Smooth muscle cell (in vitro differentiated cells): ENCODE results near the gene HOXA5. TPM values are rescaled to one million over a fixed set of nuclear protein-coding genes. Genes with fewer than 3 reads are reported as not detected.

Experiments
- DNase-seq: peaks from one replicate; lab custom pipeline; 2025; ENCODE audit not compliant: unreplicated experiment; lab: John Stamatoyannopoulos, UW
- H2AFZ ChIP-seq: fragments of 200-600 bp; sonication (generic); 2 replicates; pipeline ENCODE4 v1.6.0; 2016; ENCODE audit warnings: antibody characterized with exemption, low read depth, mild to moderate bottlenecking
- H3F3A ChIP-seq: fragments of 200-600 bp; sonication (generic); 2 replicates; pipeline ENCODE4 v1.6.0; 2017; ENCODE audit warnings: antibody characterized with exemption, low read depth
- H3K27ac ChIP-seq: fragments of 200-600 bp; sonication (generic); 2 replicates; pipeline ENCODE4 v1.5.1; 2016; ENCODE audit warnings: low read depth, mild to moderate bottlenecking
- H3K27me3 ChIP-seq: fragments of 200-600 bp; sonication (generic); 2 replicates; pipeline ENCODE4 v1.6.1; 2016; ENCODE audit warnings: low read depth, mild to moderate bottlenecking
- H3K36me3 ChIP-seq: fragments of 200-600 bp; sonication (generic); 2 replicates; pipeline ENCODE4 v1.5.1; 2016; ENCODE audit warnings: low read depth
- H3K4me1 ChIP-seq: fragments of 200-600 bp; sonication (generic); 2 replicates; pipeline ENCODE4 v1.5.1; 2016; ENCODE audit warnings: low read depth
- H3K4me2 ChIP-seq: fragments of 200-600 bp; sonication (generic); 2 replicates; pipeline ENCODE4 v1.6.0; 2016; ENCODE audit warnings: mild to moderate bottlenecking
- H3K4me3 ChIP-seq: fragments of 200-600 bp; sonication (generic); 2 replicates; pipeline ENCODE4 v1.5.1; 2016; ENCODE audit warnings: mild to moderate bottlenecking
- H3K79me2 ChIP-seq: fragments of 200-600 bp; sonication (generic); 2 replicates; pipeline ENCODE4 v1.6.0; 2016; ENCODE audit warnings: low read depth, mild to moderate bottlenecking
- H3K9ac ChIP-seq: fragments of 200-600 bp; sonication (generic); 2 replicates; pipeline ENCODE4 v1.6.0; 2016; ENCODE audit warnings: low read depth
- H3K9me3 ChIP-seq: fragments of 200-600 bp; sonication (generic); replicated peaks from 2 replicates; pipeline ENCODE4 v1.5.1; 2016; ENCODE audit warnings: low read depth
- H4K20me1 ChIP-seq: fragments of 200-600 bp; sonication (generic); 2 replicates; pipeline ENCODE4 v1.6.0; 2016; ENCODE audit warnings: low read depth
- WGBS: methylation state at CpG from one replicate; pipeline ENCODE4 v1.1.7; 2016; ENCODE audit warnings: low lambda C conversion rate; 5-methylcytosine and 5-hydroxymethylcytosine counted together
- polyA plus RNA-seq: library from polyadenylated mRNA; unstranded; fragments of >200 nt; fragmentation: Nextera tagmentation; extraction: Ambion mirVana; gene quantifications from 2 replicates; pipeline ENCODE4 v1.2.1, GENCODE V29; 2016
- total RNA-seq: library from RNA; depleted of rRNA; stranded (reverse); fragments of >200 nt; gene quantifications from 2 replicates; pipeline ENCODE4 v1.2.3, GENCODE V29; 2014
- TF ChIP-seq, protein P1 (sequence below): fragments of 200-600 bp; sonication (generic); IDR thresholded peaks from 2 replicates; pipeline ENCODE4 v1.5.1; 2017; ENCODE audit warnings: borderline replicate concordance, mild to moderate bottlenecking, antibody characterized with exemption; ENCODE audit not compliant: insufficient read depth, poor library complexity, severe bottlenecking

The HOXA5 gene
- total and polyA plus RNA-seq, 2 experiments from 2014 or later = 0.98 to 2.1 TPM

DNA sequence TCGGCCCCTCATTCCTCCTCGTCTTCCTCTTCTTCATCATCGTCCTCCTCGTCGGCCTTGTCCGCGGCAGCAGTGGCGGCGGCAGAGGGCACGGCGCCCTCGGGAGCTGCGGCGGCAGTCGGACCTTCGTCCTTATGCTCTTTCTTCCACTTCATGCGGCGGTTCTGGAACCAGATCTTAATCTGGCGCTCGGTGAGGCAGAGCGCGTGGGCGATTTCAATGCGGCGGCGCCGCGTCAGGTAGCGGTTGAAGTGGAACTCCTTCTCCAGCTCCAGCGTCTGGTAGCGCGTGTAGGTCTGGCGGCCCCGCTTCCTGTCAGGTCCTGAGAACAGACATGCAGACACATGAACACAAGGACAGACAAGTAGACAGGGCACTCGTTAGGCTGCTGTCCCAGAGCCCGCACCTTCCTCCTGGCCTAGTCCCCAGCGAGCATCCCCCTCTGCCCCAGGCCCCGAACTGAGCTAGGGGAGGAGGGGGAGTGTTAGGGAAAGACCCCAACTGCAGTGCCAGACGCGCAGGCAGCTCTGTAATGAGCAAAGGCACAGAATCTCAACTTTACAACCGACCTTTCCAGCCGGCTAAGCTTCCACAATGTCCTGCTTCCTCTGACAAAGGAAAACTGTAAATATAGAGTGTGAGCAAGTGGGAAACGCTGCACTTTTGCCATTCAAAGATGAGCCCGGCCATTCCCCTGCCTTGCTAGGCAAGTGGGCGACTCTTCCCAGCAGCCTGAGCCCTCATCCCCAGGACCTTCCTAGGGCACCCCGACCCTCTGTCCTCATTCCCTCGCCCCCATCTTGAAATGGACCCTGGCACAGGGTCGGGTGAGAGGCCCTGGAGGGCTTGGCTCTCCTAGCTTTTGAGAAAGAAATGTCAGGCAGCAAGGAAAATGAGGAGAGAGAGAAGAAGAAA lies 11.7 kb upstream of the HOXA5 start:
- peak overlapping the region; percentile 91 for H3K4me2 ChIP-seq
- H3K4me3 ChIP-seq = peak overlapping the region; percentile 51
- no peak overlapping the region for H3K27ac ChIP-seq
- peaks cover 99% of the 10 kb centered on the region for H3K27me3 ChIP-seq
- TF ChIP-seq, protein P1, sequence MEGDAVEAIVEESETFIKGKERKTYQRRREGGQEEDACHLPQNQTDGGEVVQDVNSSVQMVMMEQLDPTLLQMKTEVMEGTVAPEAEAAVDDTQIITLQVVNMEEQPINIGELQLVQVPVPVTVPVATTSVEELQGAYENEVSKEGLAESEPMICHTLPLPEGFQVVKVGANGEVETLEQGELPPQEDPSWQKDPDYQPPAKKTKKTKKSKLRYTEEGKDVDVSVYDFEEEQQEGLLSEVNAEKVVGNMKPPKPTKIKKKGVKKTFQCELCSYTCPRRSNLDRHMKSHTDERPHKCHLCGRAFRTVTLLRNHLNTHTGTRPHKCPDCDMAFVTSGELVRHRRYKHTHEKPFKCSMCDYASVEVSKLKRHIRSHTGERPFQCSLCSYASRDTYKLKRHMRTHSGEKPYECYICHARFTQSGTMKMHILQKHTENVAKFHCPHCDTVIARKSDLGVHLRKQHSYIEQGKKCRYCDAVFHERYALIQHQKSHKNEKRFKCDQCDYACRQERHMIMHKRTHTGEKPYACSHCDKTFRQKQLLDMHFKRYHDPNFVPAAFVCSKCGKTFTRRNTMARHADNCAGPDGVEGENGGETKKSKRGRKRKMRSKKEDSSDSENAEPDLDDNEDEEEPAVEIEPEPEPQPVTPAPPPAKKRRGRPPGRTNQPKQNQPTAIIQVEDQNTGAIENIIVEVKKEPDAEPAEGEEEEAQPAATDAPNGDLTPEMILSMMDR = no peak
- no peaks in the 10 kb centered on the region for H3F3A ChIP-seq
- peak overlapping the region; percentile 72 for H2AFZ ChIP-seq
- H3K9me3 ChIP-seq = no peaks in the 10 kb centered on the region
- H3K36me3 ChIP-seq = no peaks in the 10 kb centered on the region
- WGBS = 17% methylated on average over 48 of the region's 48 CpGs
- no peak for DNase-seq
- no peaks in the 10 kb centered on the region for H4K20me1 ChIP-seq
- no peaks in the 10 kb centered on the region for H3K4me1 ChIP-seq
- no peaks in the 10 kb centered on the region for H3K79me2 ChIP-seq
- H3K9ac ChIP-seq = no peak overlapping the region

DNA sequence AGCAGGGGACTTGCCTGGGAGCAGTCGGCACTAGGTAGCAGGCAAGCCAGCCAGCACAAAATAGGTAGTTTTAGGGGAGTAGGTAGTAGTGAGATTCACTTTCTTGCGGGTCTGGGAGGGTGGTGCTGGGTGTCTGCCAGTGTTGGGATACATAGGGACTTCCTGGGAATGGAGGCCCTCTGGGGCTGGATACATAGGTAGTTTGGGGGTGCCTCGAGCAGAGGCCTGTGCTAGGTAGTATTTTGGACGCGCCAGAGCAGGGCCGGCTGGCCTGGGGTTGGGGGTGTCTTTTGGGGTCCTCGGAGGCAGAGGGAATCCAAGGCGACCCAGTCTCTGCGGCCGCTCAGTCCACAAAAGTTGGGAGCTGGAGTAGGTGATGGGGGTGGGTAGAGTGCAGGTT lies 10.9 kb upstream of the HOXA5 start:
- peak overlapping the region; percentile 91 for H3K4me2 ChIP-seq
- TF ChIP-seq, protein P1 = no peak
- H3K27me3 ChIP-seq = peaks cover 99% of the 10 kb centered on the region
- no peaks in the 10 kb centered on the region for H3K36me3 ChIP-seq
- H4K20me1 ChIP-seq = no peaks in the 10 kb centered on the region
- no peaks in the 10 kb centered on the region for H3F3A ChIP-seq
- no peaks in the 10 kb centered on the region for H3K4me1 ChIP-seq
- no peaks in the 10 kb centered on the region for H3K9me3 ChIP-seq
- H3K27ac ChIP-seq = no peak overlapping the region
- DNase-seq = no peak
- H2AFZ ChIP-seq = no peak overlapping the region
- no peaks in the 10 kb centered on the region for H3K79me2 ChIP-seq
- 70% methylated on average over 9 of the region's 10 CpGs for WGBS
- H3K9ac ChIP-seq = no peak overlapping the region
- H3K4me3 ChIP-seq = no peak overlapping the region

DNA sequence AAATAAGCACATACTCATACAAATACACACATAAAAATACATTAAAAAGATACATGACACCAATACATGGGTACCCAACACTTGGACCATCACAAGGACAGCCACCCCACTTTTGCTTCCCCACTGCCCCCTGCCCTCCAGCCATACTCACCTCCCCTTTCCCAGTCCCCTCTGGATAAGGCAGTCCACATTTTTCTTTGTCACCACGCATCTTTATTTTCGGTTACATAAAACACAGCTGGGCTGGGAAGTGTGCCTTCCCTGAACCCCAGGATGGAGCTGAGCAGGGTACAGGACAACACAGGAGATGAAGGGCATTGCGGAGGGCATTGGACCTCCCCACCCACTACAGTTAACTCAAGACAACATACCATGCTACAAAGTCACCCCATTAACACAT lies 10.0 kb upstream of the HOXA5 start:
- TF ChIP-seq, protein P1 = no peak
- H2AFZ ChIP-seq = no peak overlapping the region
- H3K4me2 ChIP-seq = no peak overlapping the region
- no peak overlapping the region for H3K4me3 ChIP-seq
- H3K79me2 ChIP-seq = no peaks in the 10 kb centered on the region
- DNase-seq = no peak
- no peak overlapping the region for H3K27ac ChIP-seq
- peaks cover 99% of the 10 kb centered on the region for H3K27me3 ChIP-seq
- no peak overlapping the region for H3K9ac ChIP-seq
- no peaks in the 10 kb centered on the region for H3F3A ChIP-seq
- 77% methylated on average over 3 of the region's 3 CpGs for WGBS
- H4K20me1 ChIP-seq = no peaks in the 10 kb centered on the region
- H3K9me3 ChIP-seq = no peaks in the 10 kb centered on the region
- no peaks in the 10 kb centered on the region for H3K36me3 ChIP-seq
- H3K4me1 ChIP-seq = no peaks in the 10 kb centered on the region
